GM11168 (cell line): ENCODE results near the gene OBSL1.

Source experiments
- in situ Hi-C: fragments of 300-500 bp; cut with MboI; formaldehyde crosslinking; loops from one replicate; pipeline ENCODE4 v1.12.0; 2022; ENCODE audit warnings: low sequenced_read_pairs; ENCODE audit not compliant: unreplicated experiment

The OBSL1 gene

GRCh38 chr2:219505585-219505984, 65.8 kb downstream of the OBSL1 start:
- in situ Hi-C loops, result no loop called here

GRCh38 chr2:219502618-219503017, 68.7 kb downstream of the OBSL1 start:
- in situ Hi-C loops, result no loop called here

- in situ Hi-C loops, result no loop called here
Measured at GRCh38 chr2:219501849-219502248, 69.5 kb downstream of the OBSL1 start.
